Keratinocyte (primary cell): ENCODE measurements around the gene SLC25A25. TPM values are rescaled to one million over a fixed set of nuclear protein-coding genes. Genes with fewer than 3 reads are reported as not detected.

Experiments
- DNase-seq: peaks from one replicate; pipeline ENCODE4 v3.0.0-alpha.2; 2011; ENCODE audit warnings: low read depth, missing footprints, low spot score
- FAIRE-seq: peaks from 2 replicates; lab custom pipeline; 2011; peaks lifted over from hg19 to GRCh38; lab: Jason Lieb, UNC
- H2AFZ ChIP-seq: 2 replicates; pipeline ENCODE4 v1.6.0; 2012; ENCODE audit warnings: low read length, control low read depth, inconsistent platforms; ENCODE audit not compliant: control insufficient read depth
- H3K27ac ChIP-seq: 2 replicates; pipeline ENCODE4 v1.5.1; 2011; ENCODE audit warnings: low read length; ENCODE audit not compliant: control insufficient read depth, insufficient read depth
- H3K27me3 ChIP-seq: 3 replicates; pipeline ENCODE4 v1.6.0; 2011; ENCODE audit warnings: low read length; ENCODE audit not compliant: control insufficient read depth, insufficient read depth; ENCODE audit errors: extremely low read depth
- H3K36me3 ChIP-seq, 2 experiments: 2 replicates in 1 of 2; 3 replicates in 1 of 2; pipeline ENCODE4 v1.5.1; 2011; ENCODE audit warnings: low read length in 2 of 2, mild to moderate bottlenecking in 1 of 2; ENCODE audit not compliant: control insufficient read depth in 2 of 2, insufficient read depth in 2 of 2; ENCODE audit errors: extremely low read depth in 1 of 2
- H3K4me1 ChIP-seq: 3 replicates; pipeline ENCODE4 v1.5.1; 2011; ENCODE audit warnings: low read length; ENCODE audit not compliant: control insufficient read depth, insufficient read depth; ENCODE audit errors: extremely low read depth
- H3K4me2 ChIP-seq: 3 replicates; pipeline ENCODE4 v1.6.0; 2011; ENCODE audit warnings: low read depth, low read length; ENCODE audit not compliant: control insufficient read depth, insufficient read depth; ENCODE audit errors: extremely low read depth
- H3K4me3 ChIP-seq, 3 experiments: fragments of 200-600 bp in 1 of 3; sonication (generic) in 1 of 3; 2 replicates in 2 of 3; 3 replicates in 1 of 3; pipeline ENCODE4 v1.5.1; 2011 to 2016; ENCODE audit warnings: low read length in 3 of 3, mild to moderate bottlenecking in 3 of 3, control low read depth in 2 of 3, inconsistent platforms in 1 of 3, low read depth in 1 of 3, mixed read lengths in 1 of 3, mixed run types in 1 of 3, moderate library complexity in 1 of 3; ENCODE audit not compliant: control insufficient read depth in 2 of 3, insufficient read depth in 2 of 3; ENCODE audit errors: extremely low read depth in 1 of 3
- H3K79me2 ChIP-seq: 2 replicates; pipeline ENCODE4 v1.6.0; 2012; ENCODE audit warnings: low read length; ENCODE audit not compliant: control insufficient read depth, insufficient read depth
- H3K9ac ChIP-seq: 3 replicates; pipeline ENCODE4 v1.6.0; 2011; ENCODE audit warnings: low read length; ENCODE audit not compliant: control insufficient read depth, insufficient read depth; ENCODE audit errors: extremely low read depth
- H3K9me1 ChIP-seq: 3 replicates; pipeline ENCODE4 v1.6.0; 2011; ENCODE audit warnings: low read length; ENCODE audit not compliant: control insufficient read depth, insufficient read depth; ENCODE audit errors: extremely low read depth
- H3K9me3 ChIP-seq: 2 replicates; pipeline ENCODE4 v1.5.1; 2012; ENCODE audit warnings: low read depth, low read length; ENCODE audit not compliant: control insufficient read depth
- H4K20me1 ChIP-seq: 3 replicates; pipeline ENCODE4 v1.6.0; 2011; ENCODE audit warnings: low read length; ENCODE audit not compliant: control insufficient read depth, insufficient read depth; ENCODE audit errors: extremely low read depth
- EZH2 ChIP-seq: IDR thresholded peaks from one replicate; pipeline ENCODE4 v1.6.1; 2012; ENCODE audit warnings: inconsistent platforms, mild to moderate bottlenecking, low read length, moderate library complexity
- dilution Hi-C: fragments of 300-500 bp; cut with MboI; formaldehyde crosslinking; loops from one replicate; pipeline ENCODE4 v1.7.0; 2020; ENCODE audit warnings: low sequenced_read_pairs; ENCODE audit not compliant: extremely low pct_ligation_motif_present
- polyA plus RNA-seq, 5 experiments: library from polyadenylated mRNA; depleted of rRNA in 3 of 5; stranded (reverse) in 3 of 5; stranded (forward) in 1 of 5; unstranded in 1 of 5; fragments of >200 nt; gene quantifications; 1 replicate in 1 of 5; 2 replicates in 3 of 5; 3 replicates in 1 of 5; pipeline versions ENCODE4 v1.2.1 to v1.2.3, GENCODE V29; 2011 to 2012; ENCODE audit warnings: missing spikeins in 2 of 5, low read depth in 1 of 5, low replicate concordance in 1 of 5
- TF ChIP-seq, protein P1 (sequence below), 3 experiments: IDR thresholded peaks in 1 of 3; conservative IDR thresholded peaks in 1 of 3; optimal IDR thresholded peaks in 1 of 3; 2 replicates in 2 of 3; 3 replicates in 1 of 3; pipeline versions ENCODE3 to v1.5.1; 2011; ENCODE audit warnings: low read length in 3 of 3, mild to moderate bottlenecking in 3 of 3, moderate library complexity in 2 of 3, control low read depth in 1 of 3, inconsistent platforms in 1 of 3; ENCODE audit not compliant: insufficient read depth in 2 of 3; ENCODE audit errors: extremely low read depth in 1 of 3

Gene SLC25A25
- polyA plus RNA-seq, 1 donor (not counting 4 experiments of a cell fraction or from before 2014, with no cell fraction given) = 6.5 TPM

DNA sequence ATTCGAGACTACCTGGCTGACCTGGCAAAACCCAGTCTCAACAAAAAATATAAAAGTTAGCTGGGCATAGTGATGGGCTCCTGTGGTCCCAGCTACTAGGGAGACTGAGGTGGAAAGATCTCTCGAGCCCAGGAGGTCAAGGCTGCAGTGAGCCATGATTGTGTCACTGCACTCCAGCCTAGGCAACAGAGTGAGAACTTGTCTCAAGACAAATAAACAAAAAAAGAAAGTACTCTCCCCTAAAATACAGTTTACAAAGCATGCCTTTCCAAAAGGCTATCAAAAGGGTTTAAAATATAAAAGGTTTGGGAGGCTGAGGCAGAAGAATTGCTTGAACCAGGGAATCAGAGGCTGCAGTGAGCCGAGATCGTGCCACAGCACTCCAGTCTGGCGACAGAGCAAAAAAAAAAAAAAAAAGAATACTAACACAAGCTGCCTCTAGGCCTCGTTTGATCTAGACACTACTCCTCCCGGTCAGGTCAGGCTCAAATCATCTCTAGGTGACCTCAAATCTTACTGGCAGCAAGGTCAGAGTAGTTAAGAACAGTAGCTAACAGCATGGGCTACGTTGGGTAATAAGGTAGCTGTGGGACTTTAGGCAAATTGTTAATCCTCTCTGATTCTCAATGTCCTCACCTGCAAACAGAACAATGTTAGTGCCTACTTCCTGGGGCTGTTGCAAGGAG is 10.2 kb upstream of the SLC25A25 start:
- dilution Hi-C loops = loop anchor here (25.0 kb wide), 1 partner anchor 121 kb away; the partner anchor contains the start of genes DPM2 and PIP5KL1
- FAIRE-seq = no peak
- TF ChIP-seq EZH2 = no peak
- TF ChIP-seq, protein P1, sequence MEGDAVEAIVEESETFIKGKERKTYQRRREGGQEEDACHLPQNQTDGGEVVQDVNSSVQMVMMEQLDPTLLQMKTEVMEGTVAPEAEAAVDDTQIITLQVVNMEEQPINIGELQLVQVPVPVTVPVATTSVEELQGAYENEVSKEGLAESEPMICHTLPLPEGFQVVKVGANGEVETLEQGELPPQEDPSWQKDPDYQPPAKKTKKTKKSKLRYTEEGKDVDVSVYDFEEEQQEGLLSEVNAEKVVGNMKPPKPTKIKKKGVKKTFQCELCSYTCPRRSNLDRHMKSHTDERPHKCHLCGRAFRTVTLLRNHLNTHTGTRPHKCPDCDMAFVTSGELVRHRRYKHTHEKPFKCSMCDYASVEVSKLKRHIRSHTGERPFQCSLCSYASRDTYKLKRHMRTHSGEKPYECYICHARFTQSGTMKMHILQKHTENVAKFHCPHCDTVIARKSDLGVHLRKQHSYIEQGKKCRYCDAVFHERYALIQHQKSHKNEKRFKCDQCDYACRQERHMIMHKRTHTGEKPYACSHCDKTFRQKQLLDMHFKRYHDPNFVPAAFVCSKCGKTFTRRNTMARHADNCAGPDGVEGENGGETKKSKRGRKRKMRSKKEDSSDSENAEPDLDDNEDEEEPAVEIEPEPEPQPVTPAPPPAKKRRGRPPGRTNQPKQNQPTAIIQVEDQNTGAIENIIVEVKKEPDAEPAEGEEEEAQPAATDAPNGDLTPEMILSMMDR (optimal IDR thresholded peaks at IDR 0.05 in 1 of 3, IDR thresholded peaks at IDR 0.05 in 1 of 3, conservative IDR thresholded peaks at IDR 0.05 in 1 of 3; ENCODE audit: extremely low read depth in 1 of 3, insufficient read depth in 2 of 3, low read length in 3 of 3) = no peak
- Histone ChIP-seq H3K4me3 (no peak overlapping the region), H3K9me1 (no peaks in the 10 kb centered on the region), H3K79me2 (no peaks in the 10 kb centered on the region), H3K36me3 (no peaks in the 10 kb centered on the region), H3K4me2 (no peak overlapping the region), H3K27me3 (no peaks in the 10 kb centered on the region), H3K9ac (no peak overlapping the region), H3K9me3 (no peaks in the 10 kb centered on the region), H3K4me1 (no peaks in the 10 kb centered on the region), H4K20me1 (no peaks in the 10 kb centered on the region), H3K27ac (no peak overlapping the region), H2AFZ (no peak overlapping the region)
- DNase-seq = no peak

DNA sequence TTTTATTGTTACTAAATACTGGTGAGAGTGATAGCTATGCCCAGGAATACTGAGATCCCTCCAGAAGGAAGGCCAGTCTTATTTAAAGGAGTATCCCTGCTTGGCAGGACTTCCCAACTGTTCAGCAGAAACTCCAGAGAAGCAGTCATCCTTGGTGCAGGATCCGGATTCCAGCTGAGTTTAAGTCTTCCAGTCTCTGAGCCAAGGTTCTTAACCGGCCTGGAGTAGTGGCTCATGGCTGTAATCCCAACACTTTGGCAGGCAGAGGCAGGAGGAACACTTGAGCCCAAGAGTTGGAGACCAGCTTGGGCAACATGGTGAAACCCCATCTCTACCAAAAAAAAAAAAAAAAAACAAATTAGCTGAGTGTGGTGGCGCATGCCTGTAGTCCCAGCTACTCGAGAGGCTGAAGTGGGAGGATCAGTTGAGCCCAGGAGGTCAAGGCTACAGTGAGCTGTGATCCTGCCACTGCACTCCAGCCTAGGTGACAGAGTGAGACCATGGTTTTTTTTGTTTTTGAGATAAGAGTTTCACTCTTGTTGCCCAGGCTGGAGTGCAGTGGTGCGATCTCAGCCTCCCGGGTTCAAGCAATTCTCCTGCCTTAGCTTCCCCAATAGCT is 8.6 kb upstream of the SLC25A25 start:
- FAIRE-seq = no peak
- Histone ChIP-seq H3K9me3 (no peaks in the 10 kb centered on the region), H3K27me3 (no peaks in the 10 kb centered on the region), H3K4me3 (no peak overlapping the region), H3K79me2 (no peaks in the 10 kb centered on the region), H3K9me1 (no peaks in the 10 kb centered on the region), H3K27ac (no peak overlapping the region), H4K20me1 (no peaks in the 10 kb centered on the region), H3K9ac (no peak overlapping the region), H3K4me1 (no peaks in the 10 kb centered on the region), H2AFZ (no peak overlapping the region), H3K36me3 (peaks cover 0 to 3% of the 10 kb centered on the region in 2 experiments), H3K4me2 (no peak overlapping the region)
- dilution Hi-C loops = loop anchor here (25.0 kb wide), 1 partner anchor 122 kb away; the partner anchor contains the start of genes DPM2 and PIP5KL1
- no peak for TF ChIP-seq EZH2
- TF ChIP-seq, protein P1 (optimal IDR thresholded peaks at IDR 0.05 in 1 of 3, IDR thresholded peaks at IDR 0.05 in 1 of 3, conservative IDR thresholded peaks at IDR 0.05 in 1 of 3; ENCODE audit: extremely low read depth in 1 of 3, insufficient read depth in 2 of 3, low read length in 3 of 3) = no peak
- DNase-seq = no peak
